Regular cardiac myocyte (primary cell): Measurements from ENCODE around the gene UBAC1. TPM values are rescaled to one million over a fixed set of nuclear protein-coding genes. Genes with fewer than 3 reads are reported as not detected.

ENCODE experiments used
- total RNA-seq: library from RNA; depleted of rRNA; stranded (reverse); fragments of >200 nt; gene quantifications from 2 replicates; pipeline ENCODE4 v1.2.3, GENCODE V29; 2014

Gene UBAC1
- 29.9 and 69.1 TPM in 2 replicates for total RNA-seq

DNA sequence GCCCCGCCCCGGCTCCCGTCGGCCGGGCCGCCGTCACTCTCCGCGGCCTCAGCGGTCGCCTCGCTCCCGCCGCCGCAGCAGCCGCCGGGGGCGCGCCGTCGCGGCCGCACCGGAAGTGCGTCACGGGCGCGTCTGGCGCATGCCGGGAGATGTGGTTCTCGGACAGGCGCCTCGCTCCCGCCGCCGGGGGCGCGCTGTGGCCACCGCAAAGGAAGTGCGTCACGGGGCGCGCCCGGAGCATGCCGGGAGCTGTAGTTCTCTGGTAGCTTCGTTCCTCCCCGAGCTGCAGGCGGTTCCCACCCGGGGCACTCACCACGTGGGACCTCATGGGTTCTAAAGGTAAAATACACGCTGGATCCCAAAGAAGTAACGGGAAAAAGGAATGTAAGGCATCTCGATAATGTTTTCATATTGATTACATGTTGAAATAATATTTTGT, at the start of gene UBAC1:
Gene UBAC1 (minus strand): TSS at position 97 of the 439 bp plus-strand sequence. CDS start 211 bp downstream, outside the sequence.

DNA sequence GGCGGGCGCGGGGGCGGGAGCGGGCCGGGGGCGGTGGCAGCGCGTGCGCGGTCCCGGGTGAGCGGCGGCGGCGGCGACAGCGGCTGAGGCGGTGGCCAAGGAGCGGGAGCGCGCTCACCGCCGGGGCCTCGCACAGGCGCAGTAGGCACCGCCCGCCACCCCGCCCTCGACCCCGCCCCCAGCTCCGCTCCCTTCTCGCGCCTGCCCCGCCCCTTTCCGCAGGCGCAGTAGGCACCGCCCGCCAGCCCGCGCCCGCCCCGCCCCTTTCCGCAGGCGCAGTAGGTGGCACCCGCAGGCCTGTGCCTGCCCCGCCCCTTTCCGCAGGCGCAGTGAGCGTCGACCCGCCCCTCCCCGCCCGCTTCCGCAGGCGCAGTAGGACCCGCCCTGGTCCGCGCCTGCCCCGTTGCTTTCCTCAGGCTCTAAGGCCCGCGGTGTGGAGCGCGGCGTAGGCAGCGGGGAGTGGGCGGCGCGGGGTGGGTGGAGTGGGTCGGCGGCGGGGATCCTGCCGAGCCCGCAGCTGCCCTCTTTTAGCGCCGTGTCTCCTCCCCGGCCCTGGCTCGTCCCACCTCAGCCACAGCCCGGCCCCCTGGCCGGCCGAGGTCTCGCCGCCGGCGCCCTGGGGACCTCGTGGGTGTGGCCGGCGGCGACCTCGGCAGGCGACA, 53.6 kb downstream of the UBAC1 start, which contains the start of gene CAMSAP1:
Gene CAMSAP1 (minus strand): TSS at position 116 of the 662 bp plus-strand sequence. CDS start 387 bp downstream, outside the sequence.

Other genes starting within 250 kb of the UBAC1 start
- 14.9 and 24.9 TPM in 2 replicates for gene CAMSAP1, start 53.8 kb downstream of the UBAC1 start, total RNA-seq
- 16.1 and 28.2 TPM in 2 replicates for gene NACC2, start 133.9 kb upstream of the UBAC1 start, total RNA-seq
- 58.1 and 60.6 TPM in 2 replicates for gene TMEM250, start 157.5 kb upstream of the UBAC1 start, total RNA-seq
- gene LHX3, start 243.8 kb upstream of the UBAC1 start, total RNA-seq: under 0.01 TPM in 1 of 2 replicates, not detected in the other